GM18870 (cell line): ENCODE results near the gene FCN3.

Experiments
- ATAC-seq: cut with Tn5 transposase; IDR thresholded peaks from one replicate; pipeline ENCODE4 v1.9.1; 2021; ENCODE audit warnings: moderate library complexity; ENCODE audit not compliant: unreplicated experiment

The FCN3 gene

GRCh38 chr1:27361044-27361402 is 13.6 kb downstream of the FCN3 start:
- ATAC-seq = no peak

- ATAC-seq = no peak
Measured at GRCh38 chr1:27360159-27361043, 14.2 kb downstream of the FCN3 start.

GRCh38 chr1:27359822-27360158 is 14.8 kb downstream of the FCN3 start:
- no peak for ATAC-seq

- ATAC-seq = no peak
Measured at GRCh38 chr1:27358928-27359313, 15.7 kb downstream of the FCN3 start.

- ATAC-seq = no peak
Measured at GRCh38 chr1:27358038-27358927, 16.3 kb downstream of the FCN3 start.

- ATAC-seq = no peak
Measured at GRCh38 chr1:27357281-27358037, 17.2 kb downstream of the FCN3 start.

GRCh38 chr1:27356619-27357280 is 17.9 kb downstream of the FCN3 start:
- ATAC-seq = no peak

- ATAC-seq = no peak
Measured at GRCh38 chr1:27356277-27356618, 18.4 kb downstream of the FCN3 start.

GRCh38 chr1:27355683-27356082 is 18.9 kb downstream of the FCN3 start:
- no peak for ATAC-seq

GRCh38 chr1:27353629-27354028 is 21.0 kb downstream of the FCN3 start:
- ATAC-seq = no peak

- no peak for ATAC-seq
Measured at GRCh38 chr1:27353166-27353565, 21.5 kb downstream of the FCN3 start.

GRCh38 chr1:27351541-27352107 is 23.0 kb downstream of the FCN3 start:
- no peak for ATAC-seq

- ATAC-seq = no peak
Measured at GRCh38 chr1:27350663-27351540, 23.7 kb downstream of the FCN3 start.

GRCh38 chr1:27349784-27350662 is 24.6 kb downstream of the FCN3 start:
- no peak for ATAC-seq

- ATAC-seq = no peak
Measured at GRCh38 chr1:27348861-27349783, 25.5 kb downstream of the FCN3 start.

GRCh38 chr1:27346991-27347624 is 27.5 kb downstream of the FCN3 start:
- no peak for ATAC-seq

- ATAC-seq = no peak
Measured at GRCh38 chr1:27346357-27346756, 28.3 kb downstream of the FCN3 start.
